GM12873 (cell line): ENCODE results near the gene ADNP2.

ENCODE experiments used
- TF ChIP-seq, protein P1 (sequence below): IDR thresholded peaks from 2 replicates; pipeline ENCODE4 v1.5.1; 2012; ENCODE audit warnings: low read depth, mild to moderate bottlenecking, moderate library complexity, low read length, control low read depth; ENCODE audit not compliant: insufficient read depth; ENCODE audit errors: missing control alignments

Gene ADNP2

DNA sequence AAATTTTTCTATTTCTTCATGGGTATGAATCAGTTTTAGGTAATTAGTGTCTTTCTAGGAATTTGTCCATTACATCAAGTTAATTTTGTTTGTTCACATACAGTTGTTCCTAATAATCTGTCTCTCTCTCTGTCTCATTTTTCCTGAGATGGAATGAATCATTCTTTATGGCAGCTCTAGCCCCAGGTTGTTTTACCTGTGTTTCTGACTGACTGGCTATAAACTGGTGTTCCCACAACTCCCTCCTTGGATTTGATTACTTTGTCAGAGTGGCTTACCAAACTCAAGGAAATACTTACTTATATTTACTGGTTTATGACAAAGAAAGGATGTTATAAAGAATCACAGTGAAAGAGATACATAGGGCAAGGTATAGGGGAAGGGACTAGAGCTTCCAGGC is 15.1 kb downstream of the ADNP2 start:
- TF ChIP-seq, protein P1, sequence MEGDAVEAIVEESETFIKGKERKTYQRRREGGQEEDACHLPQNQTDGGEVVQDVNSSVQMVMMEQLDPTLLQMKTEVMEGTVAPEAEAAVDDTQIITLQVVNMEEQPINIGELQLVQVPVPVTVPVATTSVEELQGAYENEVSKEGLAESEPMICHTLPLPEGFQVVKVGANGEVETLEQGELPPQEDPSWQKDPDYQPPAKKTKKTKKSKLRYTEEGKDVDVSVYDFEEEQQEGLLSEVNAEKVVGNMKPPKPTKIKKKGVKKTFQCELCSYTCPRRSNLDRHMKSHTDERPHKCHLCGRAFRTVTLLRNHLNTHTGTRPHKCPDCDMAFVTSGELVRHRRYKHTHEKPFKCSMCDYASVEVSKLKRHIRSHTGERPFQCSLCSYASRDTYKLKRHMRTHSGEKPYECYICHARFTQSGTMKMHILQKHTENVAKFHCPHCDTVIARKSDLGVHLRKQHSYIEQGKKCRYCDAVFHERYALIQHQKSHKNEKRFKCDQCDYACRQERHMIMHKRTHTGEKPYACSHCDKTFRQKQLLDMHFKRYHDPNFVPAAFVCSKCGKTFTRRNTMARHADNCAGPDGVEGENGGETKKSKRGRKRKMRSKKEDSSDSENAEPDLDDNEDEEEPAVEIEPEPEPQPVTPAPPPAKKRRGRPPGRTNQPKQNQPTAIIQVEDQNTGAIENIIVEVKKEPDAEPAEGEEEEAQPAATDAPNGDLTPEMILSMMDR: no peak

DNA sequence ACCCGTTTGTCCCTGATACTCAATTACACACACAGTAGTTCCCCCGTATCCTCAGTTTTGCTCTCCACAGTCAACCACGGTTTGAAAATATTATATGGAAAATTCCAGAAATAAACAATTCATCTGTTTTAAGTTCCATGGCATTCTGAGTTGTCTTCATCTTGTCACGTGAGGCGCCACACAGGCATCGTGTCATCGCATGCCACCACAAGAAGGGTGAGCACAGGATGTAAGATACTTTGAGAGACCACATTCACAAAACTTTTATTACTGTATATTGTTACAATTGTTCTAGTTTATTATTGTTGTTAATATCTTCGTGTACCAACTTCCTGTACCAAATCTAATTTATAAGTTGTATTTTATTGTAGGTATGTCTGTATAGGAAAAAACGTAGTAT is 17.7 kb downstream of the ADNP2 start:
- TF ChIP-seq, protein P1: no peak

DNA sequence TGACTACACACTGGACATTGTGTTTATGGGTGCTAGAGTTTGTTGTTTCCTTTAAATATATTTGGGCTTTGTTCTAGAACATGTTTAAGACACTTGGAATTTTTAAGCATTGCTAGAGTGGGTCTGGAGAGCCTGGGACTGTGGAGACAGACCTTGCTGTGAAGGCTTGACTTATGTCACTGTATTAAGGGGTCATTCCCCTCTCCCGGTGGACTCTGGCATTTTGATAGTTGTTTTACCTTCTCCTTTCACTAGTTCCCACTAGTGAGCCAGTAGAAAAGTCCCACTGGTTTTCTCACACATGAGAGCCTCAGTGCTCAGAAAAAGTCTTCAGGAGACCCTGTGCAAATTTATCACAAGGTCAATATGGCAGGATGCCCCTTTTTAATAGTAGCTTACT is 18.6 kb downstream of the ADNP2 start:
- TF ChIP-seq, protein P1: no peak

DNA sequence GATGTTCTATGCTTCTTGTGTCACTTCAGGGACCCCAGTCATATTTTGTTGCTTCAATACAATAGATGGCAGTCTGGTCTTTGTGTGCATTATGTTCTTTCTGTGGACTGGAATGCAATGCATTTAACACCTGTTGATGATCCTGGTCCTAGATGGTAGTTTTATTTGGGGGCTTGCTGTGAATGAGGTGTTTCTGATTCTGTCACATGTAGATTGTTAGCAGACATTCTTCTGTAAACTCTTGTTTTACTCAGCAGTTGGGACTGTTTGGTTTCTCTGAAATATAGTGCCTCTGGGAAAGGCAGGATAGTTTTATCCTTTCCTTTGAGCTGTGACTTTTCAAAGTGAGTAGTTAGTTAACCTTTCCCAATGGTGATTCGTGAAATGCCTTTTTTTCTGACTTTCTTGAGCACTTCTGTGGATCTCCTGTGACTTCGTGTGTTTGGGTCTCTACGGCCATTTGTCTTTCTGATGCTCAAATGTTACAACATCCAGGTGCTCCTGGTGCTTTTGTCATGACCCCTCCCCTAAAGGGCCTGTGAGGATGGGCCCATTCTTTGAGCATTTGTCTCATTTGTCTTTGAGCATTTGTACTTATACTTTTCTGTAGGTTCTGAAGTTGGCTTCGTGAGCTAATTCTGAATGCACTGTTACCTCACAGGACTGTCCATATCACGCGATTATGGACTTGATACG is 20.8 kb downstream of the ADNP2 start:
- TF ChIP-seq, protein P1: no peak

DNA sequence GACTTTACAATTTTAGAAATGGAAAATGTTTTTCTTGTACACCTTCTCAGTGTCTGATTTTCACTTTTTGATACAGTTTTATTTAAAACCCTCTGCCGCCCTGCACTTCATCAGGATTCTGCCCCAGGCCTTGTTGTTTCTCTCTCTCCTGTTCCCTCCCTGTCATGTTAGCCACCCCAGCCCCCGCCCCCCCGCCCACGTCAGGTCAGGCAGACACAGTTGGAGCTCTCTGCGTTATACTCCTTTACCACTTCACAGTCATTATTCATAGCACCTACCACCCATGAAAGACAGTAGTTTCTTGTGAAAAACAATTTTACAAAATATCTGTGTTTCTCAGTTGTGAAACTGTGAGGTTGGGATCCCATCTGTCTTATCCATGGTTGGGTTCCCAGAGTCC is 21.5 kb downstream of the ADNP2 start:
- TF ChIP-seq, protein P1: no peak

DNA sequence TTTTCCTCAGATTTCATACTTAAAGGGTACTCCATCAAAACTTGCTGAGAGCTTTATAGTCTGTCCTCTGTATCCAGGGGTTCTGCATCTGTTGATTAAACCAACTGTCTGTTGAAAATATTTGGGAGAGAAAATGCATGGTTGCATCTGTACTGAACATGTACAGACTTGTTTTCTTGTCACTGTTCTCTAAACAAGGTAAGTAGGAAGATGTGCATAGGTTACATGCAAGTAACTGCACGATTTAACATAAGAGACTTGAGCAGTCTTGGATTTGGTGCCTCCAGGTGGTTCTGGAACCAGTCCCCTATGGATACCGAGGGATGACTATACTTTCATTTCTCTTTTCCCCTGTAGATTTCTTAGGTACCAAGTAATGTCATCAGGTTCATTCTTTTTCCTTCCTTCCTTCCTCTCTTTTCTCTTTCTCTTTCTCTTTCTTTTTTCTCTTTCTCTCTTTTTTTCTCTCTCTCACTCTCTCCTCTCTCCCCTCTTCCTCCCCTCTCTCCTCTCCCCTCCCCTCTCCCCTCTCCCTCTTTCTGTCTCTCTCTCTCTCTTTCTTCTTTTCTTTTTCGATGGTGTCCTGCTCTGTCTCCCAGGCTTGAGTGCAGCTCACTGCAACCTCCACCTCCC is 23.2 kb downstream of the ADNP2 start:
- TF ChIP-seq, protein P1: no peak

DNA sequence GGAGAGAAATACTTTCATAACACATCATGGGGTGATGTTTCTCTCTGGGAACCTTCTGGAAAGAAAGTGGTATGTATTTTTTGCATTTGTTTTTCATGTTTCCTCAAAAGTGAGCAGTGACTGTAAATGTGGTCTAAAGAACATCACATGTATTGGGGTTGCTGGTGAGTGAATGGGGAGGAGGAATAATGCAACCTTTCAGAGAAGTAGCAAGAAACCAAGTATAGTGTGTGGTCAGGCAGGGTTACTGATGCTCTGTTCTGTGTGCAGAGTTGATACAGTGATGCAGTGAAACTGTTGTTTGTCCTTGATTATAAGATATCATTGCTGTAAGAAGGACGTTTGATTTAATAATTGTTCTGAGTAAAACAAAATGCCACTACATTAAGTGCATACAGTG is 24.1 kb downstream of the ADNP2 start:
- TF ChIP-seq, protein P1: no peak
